HEK293 (cell line): ENCODE measurements around the gene H3-3A.

Experiments
- CTCF ChIA-PET: fragments of 350-600 bp; formaldehyde crosslinking; extraction: SDS; loops from one replicate; lab custom pipeline; 2021; ENCODE audit warnings: antibody characterized with exemption; lab: Yijun Ruan, JAX
- POLR2A ChIA-PET: fragments of 300-600 bp; formaldehyde crosslinking; extraction: SDS; loops from one replicate; lab custom pipeline; 2020; ENCODE audit warnings: antibody characterized with exemption, inconsistent platforms; lab: Yijun Ruan, JAX
- H3K27ac ChIP-seq: fragments of 200-500 bp; sonication (Bioruptor generic); 2 replicates; pipeline ENCODE4 v1.5.1; 2014; ENCODE audit warnings: low read depth, low read length, control low read depth, inconsistent platforms; ENCODE audit errors: extremely low read depth
- H3K36me3 ChIP-seq, 2 experiments: fragments of 200-500 bp in 1 of 2; sonication (Bioruptor generic) in 1 of 2; 1 replicate in 1 of 2; 2 replicates in 1 of 2; pipeline ENCODE4 v1.5.1; 2014 to 2017; ENCODE audit warnings: inconsistent platforms in 2 of 2, low read length in 2 of 2; ENCODE audit not compliant: control insufficient read depth in 2 of 2, insufficient read depth in 1 of 2
- H3K4me1 ChIP-seq: fragments of 200-500 bp; sonication (Bioruptor generic); 2 replicates; pipeline ENCODE4 v1.5.1; 2014; ENCODE audit warnings: mild to moderate bottlenecking, low read length, inconsistent platforms; ENCODE audit not compliant: control insufficient read depth, insufficient read depth
- H3K4me3 ChIP-seq: 2 replicates; pipeline ENCODE4 v1.5.1; 2011; ENCODE audit warnings: low read depth, mild to moderate bottlenecking, control low read depth, low read length, moderate library complexity
- H3K9me3 ChIP-seq: fragments of 200-500 bp; sonication (Bioruptor generic); 2 replicates; pipeline ENCODE4 v1.5.1; 2014; ENCODE audit warnings: low read depth, low read length, inconsistent platforms; ENCODE audit not compliant: control insufficient read depth, insufficient read depth
- FEZF1 ChIP-seq: fragments of 450-650 bp; formaldehyde crosslinking; IDR thresholded peaks from 2 replicates; pipeline ENCODE4 v1.5.1; 2016; ENCODE audit warnings: missing biosample characterization, missing genetic modification characterization
- IKZF3 ChIP-seq: fragments of 450-650 bp; IDR thresholded peaks from 2 replicates; pipeline ENCODE4 v1.5.0; 2018; ENCODE audit warnings: missing biosample characterization, mild to moderate bottlenecking, missing genetic modification characterization, moderate library complexity
- KLF7 ChIP-seq: fragments of 450-650 bp; formaldehyde crosslinking; IDR thresholded peaks from 2 replicates; pipeline ENCODE4 v1.5.1; 2016; ENCODE audit warnings: missing biosample characterization, missing genetic modification characterization, borderline replicate concordance
- KLF8 ChIP-seq: fragments of 450-650 bp; formaldehyde crosslinking; IDR thresholded peaks from 2 replicates; pipeline ENCODE4 v1.5.1; 2016; ENCODE audit warnings: missing biosample characterization, missing genetic modification characterization
- ZBTB17 ChIP-seq: fragments of 450-650 bp; formaldehyde crosslinking; IDR thresholded peaks from 2 replicates; pipeline ENCODE4 v1.5.1; 2016; ENCODE audit warnings: missing biosample characterization, missing genetic modification characterization
- ZFHX2 ChIP-seq: fragments of 450-650 bp; formaldehyde crosslinking; conservative IDR thresholded peaks from 2 replicates; pipeline ENCODE4 v1.5.1; 2016; ENCODE audit warnings: missing biosample characterization, missing genetic modification characterization
- ZFP37 ChIP-seq: fragments of 450-650 bp; formaldehyde crosslinking; IDR thresholded peaks from 2 replicates; pipeline ENCODE4 v1.5.1; 2016; ENCODE audit warnings: missing biosample characterization, missing genetic modification characterization
- ZNF112 ChIP-seq: fragments of 450-650 bp; formaldehyde crosslinking; IDR thresholded peaks from 2 replicates; pipeline ENCODE4 v1.5.0; 2017; ENCODE audit warnings: missing biosample characterization, missing genetic modification characterization
- ZNF140 ChIP-seq: fragments of 450-650 bp; formaldehyde crosslinking; IDR thresholded peaks from 2 replicates; pipeline ENCODE4 v1.5.1; 2016; ENCODE audit warnings: missing biosample characterization, missing genetic modification characterization
- ZNF223 ChIP-seq: fragments of 450-650 bp; formaldehyde crosslinking; IDR thresholded peaks from 2 replicates; pipeline ENCODE4 v1.5.1; 2016; ENCODE audit warnings: missing biosample characterization, missing genetic modification characterization
- ZNF23 ChIP-seq: fragments of 450-650 bp; formaldehyde crosslinking; IDR thresholded peaks from 2 replicates; pipeline ENCODE4 v1.5.1; 2016; ENCODE audit warnings: missing biosample characterization, missing genetic modification characterization, borderline replicate concordance
- ZNF24 ChIP-seq: fragments of 450-650 bp; formaldehyde crosslinking; IDR thresholded peaks from 2 replicates; pipeline ENCODE4 v1.5.1; 2016; ENCODE audit warnings: missing biosample characterization, missing genetic modification characterization
- ZNF501 ChIP-seq: fragments of 450-650 bp; formaldehyde crosslinking; IDR thresholded peaks from 2 replicates; pipeline ENCODE4 v1.5.1; 2016; ENCODE audit warnings: missing biosample characterization, missing genetic modification characterization
- ZNF548 ChIP-seq: fragments of 450-650 bp; formaldehyde crosslinking; IDR thresholded peaks from 2 replicates; pipeline ENCODE4 v1.5.1; 2016; ENCODE audit warnings: missing biosample characterization, missing genetic modification characterization
- ZNF596 ChIP-seq: fragments of 450-650 bp; IDR thresholded peaks from 2 replicates; pipeline ENCODE4 v1.5.0; 2018; ENCODE audit warnings: missing biosample characterization, mild to moderate bottlenecking, missing genetic modification characterization, moderate library complexity
- ZNF660 ChIP-seq: fragments of 450-650 bp; IDR thresholded peaks from 2 replicates; pipeline ENCODE4 v1.5.1; 2018; ENCODE audit warnings: missing biosample characterization, mild to moderate bottlenecking, missing genetic modification characterization
- ZNF76 ChIP-seq: fragments of 450-650 bp; formaldehyde crosslinking; IDR thresholded peaks from 2 replicates; pipeline ENCODE4; 2016; ENCODE audit warnings: low read depth, missing biosample characterization, missing genetic modification characterization, borderline replicate concordance
- ZNF830 ChIP-seq: fragments of 450-650 bp; IDR thresholded peaks from 2 replicates; pipeline ENCODE4 v1.5.0; 2018; ENCODE audit warnings: missing biosample characterization, missing genetic modification characterization, low read depth, mild to moderate bottlenecking, moderate library complexity
- ZXDB ChIP-seq: fragments of 450-650 bp; formaldehyde crosslinking; IDR thresholded peaks from 2 replicates; pipeline ENCODE4 v1.5.1; 2016; ENCODE audit warnings: missing biosample characterization, missing genetic modification characterization
- TF ChIP-seq, protein P1 (sequence below): fragments of 450-650 bp; formaldehyde crosslinking; conservative IDR thresholded peaks from 2 replicates; pipeline ENCODE4 v1.5.1; 2016; ENCODE audit warnings: low read depth, missing biosample characterization, missing genetic modification characterization
- TF ChIP-seq, protein P2 (sequence below): fragments of 450-650 bp; formaldehyde crosslinking; IDR thresholded peaks from 2 replicates; pipeline ENCODE4 v1.5.1; 2016; ENCODE audit warnings: missing biosample characterization, missing genetic modification characterization
- TF ChIP-seq, protein P3 (sequence below): fragments of 450-650 bp; formaldehyde crosslinking; IDR thresholded peaks from 2 replicates; pipeline ENCODE4 v1.5.1; 2016; ENCODE audit warnings: missing biosample characterization, missing genetic modification characterization

Gene H3-3A

DNA sequence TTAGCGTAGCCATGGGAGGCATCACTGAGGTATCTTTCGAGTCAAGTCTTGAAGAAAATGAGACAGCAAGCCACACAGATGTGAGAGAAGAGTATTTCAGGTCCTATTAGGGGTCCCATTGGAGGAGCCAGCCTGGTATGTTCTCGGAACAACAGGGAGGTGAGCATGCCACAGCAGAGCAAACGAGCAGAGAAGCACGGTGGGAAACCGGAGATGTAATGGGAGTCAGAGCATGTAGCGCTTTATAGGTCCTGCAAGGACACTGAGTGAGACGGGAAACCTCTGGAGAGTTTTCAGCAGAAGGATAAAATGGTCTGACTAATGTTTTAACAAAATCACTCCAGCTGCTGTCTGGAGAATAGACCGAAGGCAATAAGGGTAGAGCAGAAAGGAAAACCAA is 15.9 kb downstream of the H3-3A start (continued):
- TF ChIP-seq, protein P1, sequence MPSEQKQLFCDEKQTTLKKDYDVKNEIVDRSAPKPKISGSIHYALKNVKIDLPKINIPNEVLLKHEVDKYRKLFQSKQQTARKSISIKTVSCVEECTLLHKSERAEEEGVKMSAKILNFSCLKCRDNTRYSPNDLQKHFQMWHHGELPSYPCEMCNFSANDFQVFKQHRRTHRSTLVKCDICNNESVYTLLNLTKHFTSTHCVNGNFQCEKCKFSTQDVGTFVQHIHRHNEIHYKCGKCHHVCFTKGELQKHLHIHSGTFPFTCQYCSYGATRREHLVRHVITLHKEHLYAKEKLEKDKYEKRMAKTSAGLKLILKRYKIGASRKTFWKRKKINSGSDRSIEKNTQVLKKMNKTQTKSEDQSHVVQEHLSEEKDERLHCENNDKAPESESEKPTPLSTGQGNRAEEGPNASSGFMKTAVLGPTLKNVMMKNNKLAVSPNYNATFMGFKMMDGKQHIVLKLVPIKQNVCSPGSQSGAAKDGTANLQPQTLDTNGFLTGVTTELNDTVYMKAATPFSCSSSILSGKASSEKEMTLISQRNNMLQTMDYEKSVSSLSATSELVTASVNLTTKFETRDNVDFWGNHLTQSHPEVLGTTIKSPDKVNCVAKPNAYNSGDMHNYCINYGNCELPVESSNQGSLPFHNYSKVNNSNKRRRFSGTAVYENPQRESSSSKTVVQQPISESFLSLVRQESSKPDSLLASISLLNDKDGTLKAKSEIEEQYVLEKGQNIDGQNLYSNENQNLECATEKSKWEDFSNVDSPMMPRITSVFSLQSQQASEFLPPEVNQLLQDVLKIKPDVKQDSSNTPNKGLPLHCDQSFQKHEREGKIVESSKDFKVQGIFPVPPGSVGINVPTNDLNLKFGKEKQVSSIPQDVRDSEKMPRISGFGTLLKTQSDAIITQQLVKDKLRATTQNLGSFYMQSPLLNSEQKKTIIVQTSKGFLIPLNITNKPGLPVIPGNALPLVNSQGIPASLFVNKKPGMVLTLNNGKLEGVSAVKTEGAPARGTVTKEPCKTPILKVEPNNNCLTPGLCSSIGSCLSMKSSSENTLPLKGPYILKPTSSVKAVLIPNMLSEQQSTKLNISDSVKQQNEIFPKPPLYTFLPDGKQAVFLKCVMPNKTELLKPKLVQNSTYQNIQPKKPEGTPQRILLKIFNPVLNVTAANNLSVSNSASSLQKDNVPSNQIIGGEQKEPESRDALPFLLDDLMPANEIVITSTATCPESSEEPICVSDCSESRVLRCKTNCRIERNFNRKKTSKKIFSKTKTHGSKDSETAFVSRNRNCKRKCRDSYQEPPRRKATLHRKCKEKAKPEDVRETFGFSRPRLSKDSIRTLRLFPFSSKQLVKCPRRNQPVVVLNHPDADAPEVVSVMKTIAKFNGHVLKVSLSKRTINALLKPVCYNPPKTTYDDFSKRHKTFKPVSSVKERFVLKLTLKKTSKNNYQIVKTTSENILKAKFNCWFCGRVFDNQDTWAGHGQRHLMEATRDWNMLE (tag by site-specific recombination): no peak
- TF ChIP-seq ZNF830 (tag by site-specific recombination): no peak
- TF ChIP-seq ZNF660 (tag by site-specific recombination): no peak
- peak; percentile 50; the same call in 1 of the 2 replicates for TF ChIP-seq ZBTB17
- no peak for TF ChIP-seq ZNF112 (tag by site-specific recombination)

DNA sequence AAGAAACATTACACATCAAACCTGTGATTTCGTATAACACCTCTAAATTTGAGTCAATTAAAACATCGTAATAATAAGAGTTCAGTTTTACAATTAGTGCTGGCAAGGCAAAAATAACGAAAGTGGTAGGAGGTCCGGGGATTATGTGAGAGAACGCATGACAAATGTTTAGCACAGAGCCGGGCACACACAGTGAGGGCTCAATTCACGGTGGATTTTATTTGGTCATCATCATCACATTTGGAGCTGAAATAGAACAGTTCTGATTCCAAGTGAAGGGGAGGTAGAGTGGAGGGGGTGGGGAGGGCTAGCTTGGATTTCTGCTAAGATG is 20.0 kb downstream of the H3-3A start:
- Histone ChIP-seq H3K36me3 (no peaks in the 10 kb centered on the region), H3K4me3 (peak overlapping the region; percentile 61; the same call in 1 of the 2 replicates), H3K4me1 (no peaks in the 10 kb centered on the region), H3K9me3 (no peaks in the 10 kb centered on the region), H3K27ac (peak overlapping the region; percentile 63; the same call in 1 of the 2 replicates)
- TF ChIP-seq KLF8 (tag by site-specific recombination): no peak
- no peak for TF ChIP-seq ZFP37 (tag by site-specific recombination)
- no peak for TF ChIP-seq ZNF501 (tag by site-specific recombination)
- no peak for TF ChIP-seq ZNF23 (tag by site-specific recombination)
- TF ChIP-seq ZNF548 (tag by site-specific recombination): no peak
- no peak for TF ChIP-seq KLF7 (tag by site-specific recombination)
- TF ChIP-seq ZNF76 (tag by site-specific recombination): no peak
- TF ChIP-seq ZNF140 (tag by site-specific recombination): no peak
- TF ChIP-seq ZNF24 (tag by site-specific recombination): no peak
- no peak for TF ChIP-seq IKZF3
- TF ChIP-seq ZXDB (tag by site-specific recombination): no peak
- no peak for TF ChIP-seq ZFHX2 (tag by site-specific recombination)
- TF ChIP-seq, protein P2, sequence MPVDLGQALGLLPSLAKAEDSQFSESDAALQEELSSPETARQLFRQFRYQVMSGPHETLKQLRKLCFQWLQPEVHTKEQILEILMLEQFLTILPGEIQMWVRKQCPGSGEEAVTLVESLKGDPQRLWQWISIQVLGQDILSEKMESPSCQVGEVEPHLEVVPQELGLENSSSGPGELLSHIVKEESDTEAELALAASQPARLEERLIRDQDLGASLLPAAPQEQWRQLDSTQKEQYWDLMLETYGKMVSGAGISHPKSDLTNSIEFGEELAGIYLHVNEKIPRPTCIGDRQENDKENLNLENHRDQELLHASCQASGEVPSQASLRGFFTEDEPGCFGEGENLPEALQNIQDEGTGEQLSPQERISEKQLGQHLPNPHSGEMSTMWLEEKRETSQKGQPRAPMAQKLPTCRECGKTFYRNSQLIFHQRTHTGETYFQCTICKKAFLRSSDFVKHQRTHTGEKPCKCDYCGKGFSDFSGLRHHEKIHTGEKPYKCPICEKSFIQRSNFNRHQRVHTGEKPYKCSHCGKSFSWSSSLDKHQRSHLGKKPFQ (tag by site-specific recombination): no peak
- no peak for TF ChIP-seq ZNF223 (tag by site-specific recombination)
- no peak for TF ChIP-seq ZNF596 (tag by site-specific recombination)
- TF ChIP-seq, protein P3, sequence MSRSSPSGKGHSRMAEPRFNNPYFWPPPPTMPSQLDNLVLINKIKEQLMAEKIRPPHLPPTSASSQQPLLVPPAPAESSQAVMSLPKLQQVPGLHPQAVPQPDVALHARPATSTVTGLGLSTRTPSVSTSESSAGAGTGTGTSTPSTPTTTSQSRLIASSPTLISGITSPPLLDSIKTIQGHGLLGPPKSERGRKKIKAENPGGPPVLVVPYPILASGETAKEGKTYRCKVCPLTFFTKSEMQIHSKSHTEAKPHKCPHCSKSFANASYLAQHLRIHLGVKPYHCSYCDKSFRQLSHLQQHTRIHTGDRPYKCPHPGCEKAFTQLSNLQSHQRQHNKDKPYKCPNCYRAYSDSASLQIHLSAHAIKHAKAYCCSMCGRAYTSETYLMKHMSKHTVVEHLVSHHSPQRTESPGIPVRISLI (tag by site-specific recombination): no peak
- TF ChIP-seq FEZF1 (tag by site-specific recombination): no peak
- CTCF ChIA-PET: interaction anchor here (0.6 to 3.5 kb wide), 6 partner anchors 12 to 608 kb away, joined by 3 to 23 read pairs (median 3); no protein-coding TSS in a partner anchor
- POLR2A ChIA-PET: interaction anchor here (1.2 to 2.1 kb wide), 7 partner anchors 9 to 83 kb away, joined by 4 to 38 read pairs (median 8); partner anchors contain the start of genes H3-3A and SDE2
